Ectodermal cell (in vitro differentiated cells): Measurements from ENCODE around the gene HHAT.

Experiments used
- H3K27ac ChIP-seq: 2 replicates; pipeline ENCODE4 v1.7.0; 2013; ENCODE audit warnings: mild to moderate bottlenecking, low read depth, low read length; ENCODE audit not compliant: insufficient read depth, poor library complexity, severe bottlenecking
- H3K27me3 ChIP-seq: 2 replicates; pipeline ENCODE4 v1.7.0; 2013; ENCODE audit warnings: mild to moderate bottlenecking, low read length; ENCODE audit not compliant: insufficient read depth, control insufficient read depth, poor library complexity, severe bottlenecking
- H3K36me3 ChIP-seq: one replicate; pipeline ENCODE4 v1.7.0; 2013; ENCODE audit warnings: low read length; ENCODE audit not compliant: control insufficient read depth, insufficient read depth
- H3K4me1 ChIP-seq: one replicate; pipeline ENCODE4 v1.7.0; 2013; ENCODE audit warnings: low read length; ENCODE audit not compliant: control insufficient read depth, insufficient read depth
- H3K4me3 ChIP-seq: 2 replicates; pipeline ENCODE4 v1.7.0; 2013; ENCODE audit warnings: low read depth, low read length, control low read depth; ENCODE audit not compliant: insufficient read depth
- H3K9me3 ChIP-seq: 2 replicates; pipeline ENCODE4 v1.7.0; 2013; ENCODE audit warnings: mild to moderate bottlenecking, low read length, moderate library complexity; ENCODE audit not compliant: control insufficient read depth
- WGBS, 2 experiments: methylation state at CpG; one replicate each; pipeline ENCODE4 v1.1.7; 2013; ENCODE audit warnings: missing lambda C conversion rate in 2 of 2; 5-methylcytosine and 5-hydroxymethylcytosine counted together

The HHAT gene

DNA sequence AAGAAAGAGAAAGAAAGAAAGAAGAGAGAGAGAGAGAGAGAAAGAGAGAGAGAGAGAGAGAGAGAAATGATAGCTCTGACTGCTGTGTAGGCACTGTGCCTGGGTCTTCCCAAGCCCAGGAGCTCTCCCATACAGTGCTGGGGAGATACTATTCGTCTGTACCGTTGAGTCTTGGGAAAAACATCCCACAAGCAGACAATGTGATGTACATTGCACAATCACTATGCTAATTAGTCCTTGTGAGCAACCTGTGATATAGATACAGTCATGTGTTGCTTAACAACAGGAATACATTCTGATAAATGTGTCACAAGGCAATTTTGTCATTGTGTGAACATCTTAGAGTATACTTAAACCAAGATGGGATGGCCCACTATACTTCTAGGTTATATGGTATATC, 381.0 kb downstream of the HHAT start:
- H3K27ac ChIP-seq, result no peak overlapping the region
- 96 to 100% methylated on average over 2 of the region's 2 CpGs for WGBS, 2 experiments

DNA sequence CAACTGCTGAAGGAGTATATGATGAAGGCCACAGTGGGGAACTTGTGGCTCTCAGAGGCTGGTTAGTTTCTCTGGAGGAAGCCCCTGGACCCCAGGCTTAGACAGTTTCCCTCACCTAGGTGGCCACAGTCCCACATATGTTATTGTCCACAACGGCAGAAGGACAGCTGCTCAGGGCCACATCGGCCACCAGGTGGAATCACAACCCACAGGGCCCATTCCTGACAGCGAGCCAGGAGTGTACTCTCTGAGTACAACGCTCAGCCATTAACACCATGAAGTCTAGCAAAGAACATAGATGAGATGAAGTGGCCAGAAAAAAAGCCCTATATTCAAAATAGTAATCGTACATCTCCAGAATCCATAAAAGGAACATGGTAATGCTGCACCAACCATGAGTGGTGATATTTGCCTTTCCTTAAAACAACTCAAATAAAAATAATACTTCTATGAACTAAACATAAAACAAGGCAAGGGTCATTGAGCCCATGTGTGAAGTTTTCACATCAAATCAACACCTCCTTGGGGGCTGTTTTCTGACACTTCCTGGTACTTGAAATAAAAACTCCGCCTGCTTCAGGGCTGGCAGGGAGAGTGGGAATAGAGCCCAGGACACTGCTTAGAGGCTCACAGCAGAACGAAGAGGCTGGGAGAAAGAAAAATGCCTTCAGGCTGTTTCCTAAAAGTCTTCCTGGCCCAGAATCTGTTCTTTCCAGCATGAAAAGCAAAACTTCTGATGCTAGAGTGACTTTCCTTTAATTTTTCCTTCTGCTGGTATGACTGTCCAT, 383.3 kb downstream of the HHAT start:
- H3K36me3 ChIP-seq, result no peaks in the 10 kb centered on the region
- H3K27ac ChIP-seq, result no peak overlapping the region
- peaks cover 10% of the 10 kb centered on the region for H3K4me1 ChIP-seq
- H3K9me3 ChIP-seq, result no peaks in the 10 kb centered on the region
- 82 to 90% methylated on average over 7 of the region's 7 CpGs for WGBS, 2 experiments
- no peak overlapping the region for H3K4me3 ChIP-seq
- H3K27me3 ChIP-seq, result no peaks in the 10 kb centered on the region

More for the DNA sequence above, 381.0 kb downstream of the HHAT start:
- Histone ChIP-seq H3K4me3 (no peak overlapping the region), H3K27me3 (no peaks in the 10 kb centered on the region), H3K4me1 (peaks cover 16% of the 10 kb centered on the region), H3K9me3 (no peaks in the 10 kb centered on the region), H3K36me3 (no peaks in the 10 kb centered on the region)

DNA sequence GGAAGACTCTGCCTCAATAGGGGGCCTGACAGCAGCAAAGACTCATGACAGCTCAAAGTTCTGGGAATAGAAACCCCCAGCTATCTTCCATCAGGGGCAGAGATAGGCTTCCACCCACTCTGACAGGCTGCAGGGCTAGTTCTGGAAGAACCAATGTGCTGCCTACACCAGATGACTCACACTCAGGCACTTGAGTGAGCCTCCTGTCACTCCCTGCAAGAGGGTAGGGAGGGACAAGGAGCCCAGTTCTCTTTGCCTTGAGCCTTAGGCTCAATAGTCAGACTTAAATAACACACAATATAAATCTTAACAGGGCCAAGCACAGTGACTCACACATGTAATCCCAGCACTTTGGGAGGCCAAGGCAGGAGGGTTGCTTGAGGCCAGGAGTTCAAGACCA, 386.4 kb downstream of the HHAT start:
- Histone ChIP-seq H3K4me3 (no peak overlapping the region), H3K36me3 (no peaks in the 10 kb centered on the region), H3K27ac (no peak overlapping the region), H3K9me3 (no peaks in the 10 kb centered on the region), H3K27me3 (no peaks in the 10 kb centered on the region), H3K4me1 (no peaks in the 10 kb centered on the region)

DNA sequence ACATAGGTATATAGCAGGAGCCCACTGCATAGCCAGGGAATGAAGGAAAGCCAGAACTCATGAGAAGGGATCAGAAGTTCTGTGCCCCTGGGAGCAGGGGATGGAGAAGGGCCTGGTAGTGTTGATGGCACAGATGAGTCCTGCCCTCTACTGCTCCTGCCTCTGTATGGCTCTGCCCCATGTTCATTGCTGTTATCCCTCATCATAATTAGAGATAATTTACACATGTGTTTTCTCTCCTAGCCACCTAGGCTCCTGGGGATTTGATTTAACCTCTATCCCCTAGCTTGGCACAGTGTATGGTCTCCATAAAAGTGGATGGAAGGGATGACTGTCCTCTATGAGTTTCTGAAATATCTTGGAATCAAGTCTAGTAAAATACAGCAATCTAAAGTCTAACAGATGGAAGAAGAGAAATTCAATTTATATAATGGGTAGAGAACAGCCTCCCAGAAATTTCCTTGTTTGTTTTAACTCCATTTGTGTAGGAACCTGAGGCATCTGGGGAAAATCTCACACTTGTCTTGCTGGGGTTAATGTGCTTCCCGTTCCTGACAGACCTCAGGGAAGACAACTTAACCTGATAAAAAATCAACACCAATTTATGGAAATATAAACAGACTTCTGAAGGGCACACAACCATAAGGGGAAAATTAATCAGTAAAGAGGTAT, 393.8 kb downstream of the HHAT start:
- Histone ChIP-seq H3K4me1 (no peaks in the 10 kb centered on the region), H3K27ac (no peak overlapping the region), H3K4me3 (no peak overlapping the region), H3K9me3 (no peaks in the 10 kb centered on the region), H3K27me3 (no peaks in the 10 kb centered on the region), H3K36me3 (no peaks in the 10 kb centered on the region)
- 100% methylated on average over 1 of the region's 1 CpG for WGBS, 2 experiments

DNA sequence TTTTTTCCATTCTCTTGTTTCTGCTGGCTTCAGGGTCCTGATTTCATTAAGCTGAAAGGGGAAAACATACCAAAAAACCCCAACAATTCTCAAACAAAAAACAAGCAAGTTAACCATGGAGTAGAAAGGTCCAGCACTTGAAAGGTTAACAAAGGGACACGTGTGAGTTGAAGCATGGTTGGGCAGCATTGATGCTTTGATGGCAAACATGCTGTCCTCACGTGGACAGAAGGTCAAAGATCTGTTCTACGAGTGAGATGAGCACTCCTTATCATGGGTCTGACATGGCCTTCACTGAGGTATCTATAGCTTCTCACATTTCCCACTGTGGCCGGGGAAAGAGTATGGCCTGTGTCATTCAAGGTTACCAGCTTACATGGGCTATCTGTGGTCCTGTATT, 394.9 kb downstream of the HHAT start:
- H3K36me3 ChIP-seq, result no peaks in the 10 kb centered on the region
- no peak overlapping the region for H3K27ac ChIP-seq
- no peaks in the 10 kb centered on the region for H3K9me3 ChIP-seq
- no peaks in the 10 kb centered on the region for H3K4me1 ChIP-seq
- H3K27me3 ChIP-seq, result no peaks in the 10 kb centered on the region
- 65 to 79% methylated on average over 3 to 4 of the region's 4 CpGs for WGBS, 2 experiments
- H3K4me3 ChIP-seq, result no peak overlapping the region

DNA sequence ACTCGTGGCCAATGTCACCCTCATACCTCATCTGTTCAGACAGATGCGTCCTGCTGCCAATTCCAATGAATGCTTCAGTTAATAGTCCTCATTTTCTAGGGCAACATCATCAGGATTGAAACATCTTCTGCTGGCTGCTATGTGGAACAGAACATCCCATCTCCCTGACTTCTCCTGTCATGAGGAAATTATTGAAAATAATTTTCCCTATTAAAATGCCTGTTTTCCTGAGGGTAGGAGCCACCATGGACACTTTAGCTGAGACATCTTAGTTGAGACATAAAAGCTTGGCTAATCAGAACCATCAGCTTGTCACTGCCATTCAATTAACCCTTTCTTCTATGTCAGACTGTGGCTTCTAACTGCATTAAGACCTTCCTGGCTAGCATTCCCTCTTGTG, 396.1 kb downstream of the HHAT start:
- no peaks in the 10 kb centered on the region for H3K9me3 ChIP-seq
- no peak overlapping the region for H3K27ac ChIP-seq
- no peak overlapping the region for H3K4me3 ChIP-seq
- no peaks in the 10 kb centered on the region for H3K36me3 ChIP-seq
- H3K27me3 ChIP-seq, result no peaks in the 10 kb centered on the region
- H3K4me1 ChIP-seq, result no peaks in the 10 kb centered on the region
- 87 to 91% methylated on average over 2 of the region's 2 CpGs for WGBS, 2 experiments
